ENCODE results near the gene POLRMT.

The POLRMT gene

GRCh38 chr19:575527-576506 is 57.5 kb downstream of the POLRMT start:
- peak; percentile 27 for DNase-seq
- in situ Hi-C loops (cut with HindIII; ENCODE audit: low pct_ligation_motif_present, low pct_unique_long_range_greater_than_20kb, low sequenced_read_pairs) = no loop called here

- in situ Hi-C loops (cut with HindIII; ENCODE audit: low pct_ligation_motif_present, low pct_unique_long_range_greater_than_20kb, low sequenced_read_pairs) = no loop called here
- no peak for DNase-seq
These were observed 58.4 kb downstream of the POLRMT start for GRCh38 chr19:574658-575526.

GRCh38 chr19:573519-573825 is 59.9 kb downstream of the POLRMT start:
- no peak for DNase-seq
- in situ Hi-C loops (cut with HindIII; ENCODE audit: low pct_ligation_motif_present, low pct_unique_long_range_greater_than_20kb, low sequenced_read_pairs) = no loop called here

- in situ Hi-C loops (cut with HindIII; ENCODE audit: low pct_ligation_motif_present, low pct_unique_long_range_greater_than_20kb, low sequenced_read_pairs) = no loop called here
- peak; percentile 59 for DNase-seq
These were observed 60.4 kb downstream of the POLRMT start for GRCh38 chr19:572743-573518.

- in situ Hi-C loops (cut with HindIII; ENCODE audit: low pct_ligation_motif_present, low pct_unique_long_range_greater_than_20kb, low sequenced_read_pairs) = no loop called here
- DNase-seq = peak; percentile 96
These were observed 61.1 kb downstream of the POLRMT start, which contains the start of gene BSG for GRCh38 chr19:572140-572742. BSG (plus strand) TSS chr19:572596; CDS start chr19:572635, 39 bp downstream.

- peak; percentile 62 for DNase-seq
- in situ Hi-C loops (cut with HindIII; ENCODE audit: low pct_ligation_motif_present, low pct_unique_long_range_greater_than_20kb, low sequenced_read_pairs) = no loop called here
These were observed 61.8 kb downstream of the POLRMT start for GRCh38 chr19:571566-571974.

GRCh38 chr19:570937-571565 is 62.3 kb downstream of the POLRMT start:
- DNase-seq = peak; percentile 45
- in situ Hi-C loops (cut with HindIII; ENCODE audit: low pct_ligation_motif_present, low pct_unique_long_range_greater_than_20kb, low sequenced_read_pairs) = no loop called here

GRCh38 chr19:570251-570686 is 63.1 kb downstream of the POLRMT start:
- in situ Hi-C loops (cut with HindIII; ENCODE audit: low pct_ligation_motif_present, low pct_unique_long_range_greater_than_20kb, low sequenced_read_pairs) = no loop called here
- DNase-seq = no peak

GRCh38 chr19:567296-567900 is 65.9 kb downstream of the POLRMT start:
- in situ Hi-C loops (cut with HindIII; ENCODE audit: low pct_ligation_motif_present, low pct_unique_long_range_greater_than_20kb, low sequenced_read_pairs) = no loop called here
- no peak for DNase-seq

Measured in ACHN (cell line).